Measurements from ENCODE around the gene GGT1. TPM values are rescaled to one million over a fixed set of nuclear protein-coding genes. Genes with fewer than 3 reads are reported as not detected.
A peak's percentile ranks its signal among the peaks of the same experiment; 100 is the strongest.

Gene GGT1
- total RNA-seq, 6 experiments from 2014 or later, result 0.89 to 2.8 (median 1.4) TPM

DNA sequence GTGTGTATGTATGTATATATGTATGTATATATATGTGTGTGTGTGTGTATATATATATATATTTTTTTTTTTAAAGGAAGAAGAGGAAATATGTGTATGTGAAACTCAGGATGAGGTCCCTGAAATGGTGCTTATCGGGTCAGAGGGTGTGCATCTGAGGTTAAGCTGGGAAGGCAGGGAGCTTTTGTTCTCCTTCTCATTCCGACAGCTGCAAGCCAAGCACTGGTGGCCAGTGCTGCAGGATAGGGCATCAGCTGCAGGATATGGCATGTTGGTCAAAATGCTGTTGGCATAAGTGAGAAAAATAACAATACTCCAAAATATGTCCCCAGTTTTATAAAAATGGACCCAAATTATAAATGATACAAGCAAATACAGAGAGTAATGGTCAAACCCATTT is 39.7 kb upstream of the GGT1 start:
- Mint-ChIP-seq H3K36me3 (ENCODE audit: low read depth) (peaks cover 11% of the 10 kb centered on the region), H3K27me3 (ENCODE audit: insufficient read depth) (no peaks in the 10 kb centered on the region), H3K4me1 (ENCODE audit: low read depth) (peaks cover 28% of the 10 kb centered on the region), H3K9me3 (no peaks in the 10 kb centered on the region), H3K27ac (no peak overlapping the region), H3K4me3 (no peak overlapping the region)
- DNase-seq, result no peak
- TF ChIP-seq, protein P1, sequence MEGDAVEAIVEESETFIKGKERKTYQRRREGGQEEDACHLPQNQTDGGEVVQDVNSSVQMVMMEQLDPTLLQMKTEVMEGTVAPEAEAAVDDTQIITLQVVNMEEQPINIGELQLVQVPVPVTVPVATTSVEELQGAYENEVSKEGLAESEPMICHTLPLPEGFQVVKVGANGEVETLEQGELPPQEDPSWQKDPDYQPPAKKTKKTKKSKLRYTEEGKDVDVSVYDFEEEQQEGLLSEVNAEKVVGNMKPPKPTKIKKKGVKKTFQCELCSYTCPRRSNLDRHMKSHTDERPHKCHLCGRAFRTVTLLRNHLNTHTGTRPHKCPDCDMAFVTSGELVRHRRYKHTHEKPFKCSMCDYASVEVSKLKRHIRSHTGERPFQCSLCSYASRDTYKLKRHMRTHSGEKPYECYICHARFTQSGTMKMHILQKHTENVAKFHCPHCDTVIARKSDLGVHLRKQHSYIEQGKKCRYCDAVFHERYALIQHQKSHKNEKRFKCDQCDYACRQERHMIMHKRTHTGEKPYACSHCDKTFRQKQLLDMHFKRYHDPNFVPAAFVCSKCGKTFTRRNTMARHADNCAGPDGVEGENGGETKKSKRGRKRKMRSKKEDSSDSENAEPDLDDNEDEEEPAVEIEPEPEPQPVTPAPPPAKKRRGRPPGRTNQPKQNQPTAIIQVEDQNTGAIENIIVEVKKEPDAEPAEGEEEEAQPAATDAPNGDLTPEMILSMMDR (IDR thresholded peaks at IDR 0.05), result no peak

DNA sequence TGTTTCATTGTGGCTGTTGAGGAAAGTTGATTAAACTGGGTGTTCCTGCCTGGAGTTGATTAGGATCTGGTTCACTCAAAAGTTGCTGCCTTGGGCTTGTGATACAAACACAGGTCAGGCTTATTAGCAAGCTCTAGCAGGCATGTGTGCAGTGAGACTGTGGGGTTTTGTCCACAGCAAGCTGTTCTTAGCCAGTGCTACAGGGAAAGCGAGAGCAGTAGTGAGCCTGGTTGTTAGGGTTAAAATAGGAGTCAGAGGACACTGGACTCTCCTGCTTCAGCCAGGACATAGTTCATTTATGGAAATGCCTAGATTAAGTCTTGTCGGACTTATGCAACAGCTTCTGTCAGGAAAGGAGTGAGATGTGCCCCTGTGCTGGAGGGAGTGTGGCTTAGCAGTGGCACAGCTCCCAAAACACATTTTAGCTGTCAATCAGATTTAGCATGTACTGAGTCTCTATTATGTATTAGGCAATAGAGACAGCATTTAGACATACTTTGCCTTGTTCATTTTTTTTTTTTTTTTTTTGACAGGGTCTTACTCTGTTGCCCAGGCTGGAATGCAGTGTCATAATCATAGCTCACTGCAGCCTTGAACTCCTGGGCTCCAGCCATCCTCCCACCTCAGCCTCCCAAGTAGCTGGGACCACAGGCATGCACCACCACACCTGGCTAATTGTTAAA is 38.5 kb upstream of the GGT1 start:
- no peak overlapping the region for H3K4me3 Mint-ChIP-seq
- TF ChIP-seq, protein P1 (IDR thresholded peaks at IDR 0.05), result no peak
- no peak for DNase-seq
- H3K36me3 Mint-ChIP-seq (ENCODE audit: low read depth), result peaks cover 9% of the 10 kb centered on the region; the same call in 1 of the 2 replicates
- H3K4me1 Mint-ChIP-seq (ENCODE audit: low read depth), result peaks cover 17% of the 10 kb centered on the region
- peak overlapping the region; percentile 23 for H3K27ac Mint-ChIP-seq
- H3K9me3 Mint-ChIP-seq, result no peaks in the 10 kb centered on the region
- no peaks in the 10 kb centered on the region for H3K27me3 Mint-ChIP-seq (ENCODE audit: insufficient read depth)

DNA sequence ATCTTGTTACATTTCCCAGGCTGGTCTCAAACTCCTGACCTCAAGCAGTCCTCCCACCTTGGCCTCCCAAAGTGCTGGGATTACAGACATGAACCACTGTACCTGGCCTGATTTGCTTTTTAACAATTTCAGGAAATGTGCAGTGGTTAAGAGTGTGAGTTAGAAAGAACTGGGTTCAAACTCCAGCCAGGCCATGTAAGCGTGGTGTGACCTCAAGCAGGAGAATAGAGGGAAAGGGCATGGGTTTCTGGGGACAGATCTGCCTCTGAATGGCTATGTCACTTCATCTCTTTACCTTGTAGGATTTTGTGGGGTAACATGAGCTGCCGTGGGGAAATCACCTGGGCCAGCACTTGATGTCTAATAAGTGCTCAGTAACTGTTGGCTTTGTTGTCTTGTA is 37.9 kb upstream of the GGT1 start:
- Mint-ChIP-seq H3K27ac (no peak overlapping the region), H3K36me3 (ENCODE audit: low read depth) (peaks cover 14% of the 10 kb centered on the region; the same call in 1 of the 2 replicates), H3K4me3 (no peak overlapping the region), H3K27me3 (ENCODE audit: insufficient read depth) (no peaks in the 10 kb centered on the region), H3K9me3 (no peaks in the 10 kb centered on the region), H3K4me1 (ENCODE audit: low read depth) (peaks cover 17% of the 10 kb centered on the region)
- TF ChIP-seq, protein P1 (IDR thresholded peaks at IDR 0.05), result no peak
- no peak for DNase-seq

DNA sequence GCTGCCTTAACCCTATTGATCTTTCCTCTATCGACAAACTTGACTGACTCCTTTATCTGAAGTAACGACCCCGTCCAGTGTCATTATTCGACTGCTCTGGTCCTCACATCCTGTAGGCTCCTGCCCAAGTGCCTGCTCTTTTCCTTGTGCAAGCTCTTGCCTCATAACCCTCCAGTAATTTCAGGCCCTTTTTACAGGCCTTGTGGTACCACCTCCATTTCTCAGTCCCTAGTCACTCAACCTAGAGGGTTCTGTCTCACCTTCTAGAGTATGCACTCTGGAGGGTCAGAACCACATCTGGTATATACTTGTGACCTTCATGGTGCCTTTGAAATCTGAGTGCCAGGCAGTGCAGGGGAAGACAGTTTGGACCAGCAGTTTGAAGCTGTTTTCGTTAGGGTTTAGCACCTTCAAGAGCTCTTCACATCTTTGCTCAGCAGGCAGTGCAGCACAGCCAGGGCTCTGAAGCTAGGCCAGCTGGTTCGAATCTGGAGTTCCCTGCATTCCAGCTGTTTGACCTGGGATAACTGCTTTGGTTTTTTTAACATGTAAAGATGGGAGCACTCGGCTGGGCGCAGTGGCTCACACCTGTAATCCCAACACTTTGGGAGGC is 36.0 kb upstream of the GGT1 start:
- Mint-ChIP-seq H3K9me3 (no peaks in the 10 kb centered on the region), H3K4me3 (no peak overlapping the region), H3K27me3 (ENCODE audit: insufficient read depth) (no peaks in the 10 kb centered on the region; the same call in 1 of the 2 replicates), H3K27ac (peak overlapping the region; percentile 40; the same call in 1 of the 2 replicates), H3K4me1 (ENCODE audit: low read depth) (peaks cover 17% of the 10 kb centered on the region), H3K36me3 (ENCODE audit: low read depth) (peaks cover 21% of the 10 kb centered on the region)
- TF ChIP-seq, protein P1 (IDR thresholded peaks at IDR 0.05), result no peak
- no peak for DNase-seq

DNA sequence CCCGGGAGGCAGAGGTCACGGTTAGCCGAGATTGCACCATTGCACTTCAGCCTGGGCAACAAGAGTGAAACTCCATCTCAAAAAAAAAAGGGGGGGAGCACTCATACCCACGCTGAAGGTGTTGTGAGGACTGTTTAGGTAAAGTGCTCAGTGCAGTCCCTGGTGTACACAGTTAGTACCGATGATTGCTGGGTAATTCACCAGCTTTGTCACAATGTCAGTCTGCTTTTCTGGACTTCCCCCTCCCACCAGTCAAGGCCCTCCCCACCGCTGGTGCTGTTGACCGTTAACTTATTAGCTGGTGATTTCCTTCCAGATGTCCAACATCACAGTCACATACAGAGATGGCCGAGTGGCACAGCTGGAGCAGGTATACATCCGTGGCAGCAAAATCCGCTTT is 35.3 kb upstream of the GGT1 start:
- H3K4me1 Mint-ChIP-seq (ENCODE audit: low read depth), result peaks cover 17% of the 10 kb centered on the region
- no peak overlapping the region for H3K4me3 Mint-ChIP-seq
- TF ChIP-seq, protein P1 (IDR thresholded peaks at IDR 0.05), result no peak

More for the DNA sequence above, 35.3 kb upstream of the GGT1 start:
- no peak for DNase-seq
- no peaks in the 10 kb centered on the region; the same call in 1 of the 2 replicates for H3K27me3 Mint-ChIP-seq (ENCODE audit: insufficient read depth)
- H3K9me3 Mint-ChIP-seq, result no peaks in the 10 kb centered on the region
- peaks cover 23% of the 10 kb centered on the region for H3K36me3 Mint-ChIP-seq (ENCODE audit: low read depth)
- no peak overlapping the region for H3K27ac Mint-ChIP-seq

Data from HFFc6 (cell line).